GM21526 (cell line): ENCODE results near the gene STIM1.
"Not testable (repeated sequence)": the region's sequence is repeated elsewhere in the genome, so short reads cannot be mapped to it uniquely, and the experiment has no call there.

Source experiments
- ATAC-seq: cut with Tn5 transposase; IDR thresholded peaks from one replicate; pipeline ENCODE4 v1.9.1; 2021; ENCODE audit warnings: moderate library complexity; ENCODE audit not compliant: unreplicated experiment, low FRiP score

Gene STIM1

DNA sequence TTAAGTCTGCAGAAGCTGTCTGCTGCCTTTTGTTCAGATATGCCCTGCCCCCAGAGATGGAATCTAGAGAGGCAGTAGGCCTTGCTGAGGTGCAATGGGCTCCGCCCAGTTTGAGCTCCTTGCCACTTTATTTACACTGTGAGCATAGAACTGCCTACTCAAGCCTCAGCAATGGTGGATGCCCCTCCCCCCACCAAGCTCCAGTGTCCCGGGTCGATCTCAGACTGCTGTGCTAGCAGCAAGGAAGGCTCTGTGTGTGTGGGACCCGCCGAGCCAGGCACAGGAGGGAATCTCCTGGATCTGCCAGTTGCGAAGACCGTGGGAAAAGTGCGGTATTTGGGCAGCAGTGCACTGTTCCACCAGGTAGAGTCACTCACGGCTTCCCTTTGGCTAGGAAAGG, 161.1 kb downstream of the STIM1 start:
- ATAC-seq: not testable (repeated sequence)

DNA sequence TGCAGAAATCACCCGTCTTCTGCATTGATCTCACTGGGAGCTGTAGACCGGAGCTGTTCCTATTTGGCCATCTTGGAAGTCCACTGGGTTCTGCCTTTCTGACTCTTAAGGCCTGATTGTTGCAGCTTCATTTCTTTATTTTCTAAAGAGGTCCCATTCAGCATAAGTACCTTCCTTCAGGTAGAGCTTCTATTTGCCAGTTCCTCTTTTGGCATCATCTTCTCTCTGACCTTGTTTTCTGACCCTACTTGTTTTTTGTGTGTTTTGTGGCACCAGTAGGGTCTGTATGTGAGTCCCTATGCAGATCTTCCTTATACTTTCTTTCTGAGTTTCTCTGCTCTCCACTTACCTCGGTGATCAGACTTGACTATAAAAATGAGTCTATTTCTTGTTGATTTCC, 161.7 kb downstream of the STIM1 start:
- ATAC-seq: no peak

DNA sequence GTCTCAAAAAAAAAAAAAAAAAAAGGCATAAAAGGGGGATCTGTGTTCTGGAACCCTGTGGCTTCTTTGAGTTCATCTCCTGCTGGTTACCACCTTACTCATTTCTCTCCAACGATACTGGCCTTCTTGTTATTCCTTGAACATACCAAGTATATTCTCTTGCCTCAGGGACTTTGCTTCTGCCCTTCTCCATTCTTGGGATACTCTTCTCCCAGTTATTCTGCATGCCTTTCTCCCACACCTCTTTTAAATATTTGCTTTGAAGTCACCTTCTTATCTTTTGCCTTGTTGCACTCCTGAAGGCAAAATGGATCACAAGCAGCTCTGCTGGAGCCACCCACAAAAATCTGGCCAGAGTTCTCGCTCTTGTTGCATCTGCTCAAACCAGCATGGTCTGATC, 163.2 kb downstream of the STIM1 start:
- no peak for ATAC-seq

DNA sequence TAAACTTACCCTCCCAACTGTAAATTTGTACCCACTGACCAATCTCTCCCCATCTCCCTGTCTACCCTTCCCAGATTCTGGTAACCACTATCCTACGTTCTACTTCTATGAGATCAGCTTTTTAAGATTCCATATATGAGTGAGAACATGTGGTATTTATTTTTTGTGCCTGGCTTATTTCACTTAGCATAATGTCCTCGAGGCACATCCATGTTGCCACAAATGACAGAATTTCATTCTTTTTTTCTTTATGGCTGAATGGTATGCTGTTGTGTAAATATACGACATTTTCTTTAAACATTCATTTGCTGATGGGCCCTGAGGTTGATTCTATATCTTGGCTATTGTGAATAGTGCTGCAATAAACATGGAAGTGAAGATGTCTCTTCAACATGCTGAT, 164.4 kb downstream of the STIM1 start:
- no peak for ATAC-seq

DNA sequence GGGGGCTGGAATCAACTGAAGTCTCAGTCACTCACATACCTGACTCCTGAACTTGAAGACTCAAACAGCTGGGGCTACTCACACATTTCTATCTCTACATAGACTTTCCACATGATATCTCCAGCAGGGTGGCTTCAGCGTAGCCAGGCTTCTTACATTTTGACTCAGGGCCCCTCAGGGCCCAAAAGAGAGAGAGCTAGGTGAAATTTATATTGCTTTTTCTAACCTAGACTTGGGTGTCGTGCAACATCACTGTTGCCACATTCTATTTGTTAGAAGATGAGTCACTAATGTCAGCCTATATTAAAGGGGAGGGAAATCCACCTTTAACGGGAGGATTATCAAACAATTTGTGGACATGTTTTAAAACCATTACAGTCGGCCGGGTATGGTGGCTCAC, 167.2 kb downstream of the STIM1 start:
- ATAC-seq: no peak

DNA sequence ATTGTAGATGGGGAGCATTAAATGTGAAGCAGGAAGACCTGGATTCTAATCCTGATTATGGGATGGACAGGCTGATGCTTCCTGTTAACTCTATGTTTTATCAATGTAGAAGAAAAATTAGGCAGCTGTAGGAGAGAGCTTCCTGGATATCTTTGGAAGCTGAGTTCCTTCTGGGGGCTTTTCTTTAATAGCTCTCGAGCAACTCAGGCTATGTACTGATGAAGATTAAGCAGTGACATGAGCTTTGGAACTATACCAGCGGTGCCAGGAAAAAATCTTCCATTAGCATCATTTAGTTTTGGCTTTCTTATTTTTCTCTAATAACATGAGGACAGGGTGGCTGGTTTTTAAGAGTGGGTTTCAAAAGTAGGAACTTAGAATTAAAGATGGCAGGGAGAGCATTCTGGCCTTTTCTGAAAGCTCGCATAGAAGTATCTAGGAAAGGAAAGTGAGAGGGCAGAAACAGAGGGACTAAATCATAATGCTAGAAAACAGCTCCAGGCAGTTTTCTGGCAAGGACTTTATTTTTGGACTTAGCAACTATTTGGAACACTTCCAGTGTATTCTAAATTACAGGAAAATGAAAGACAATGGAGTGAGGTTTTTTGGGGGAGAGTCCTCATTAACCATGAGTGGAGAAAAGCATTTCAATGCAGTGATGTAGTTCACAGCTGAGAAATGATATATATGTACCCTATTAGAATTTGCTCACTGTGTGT, 169.9 kb downstream of the STIM1 start:
- no peak for ATAC-seq

DNA sequence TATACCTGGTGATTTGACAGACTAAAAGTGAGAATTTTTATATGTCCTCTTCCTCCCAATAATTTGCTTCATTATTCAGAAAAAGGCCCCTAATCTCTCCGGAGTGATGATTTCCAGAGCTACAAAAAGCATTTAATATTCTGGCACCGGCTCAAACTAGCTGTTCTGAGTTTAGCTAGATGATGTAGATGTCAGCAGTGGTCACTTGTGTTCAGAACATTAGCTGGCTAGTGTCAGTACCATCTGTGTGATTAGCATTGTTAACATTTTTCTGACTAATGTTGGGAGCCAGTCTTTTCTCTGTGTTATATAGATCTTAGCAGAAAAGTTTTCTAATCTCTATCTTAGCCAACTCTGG, 170.5 kb downstream of the STIM1 start:
- no peak for ATAC-seq

DNA sequence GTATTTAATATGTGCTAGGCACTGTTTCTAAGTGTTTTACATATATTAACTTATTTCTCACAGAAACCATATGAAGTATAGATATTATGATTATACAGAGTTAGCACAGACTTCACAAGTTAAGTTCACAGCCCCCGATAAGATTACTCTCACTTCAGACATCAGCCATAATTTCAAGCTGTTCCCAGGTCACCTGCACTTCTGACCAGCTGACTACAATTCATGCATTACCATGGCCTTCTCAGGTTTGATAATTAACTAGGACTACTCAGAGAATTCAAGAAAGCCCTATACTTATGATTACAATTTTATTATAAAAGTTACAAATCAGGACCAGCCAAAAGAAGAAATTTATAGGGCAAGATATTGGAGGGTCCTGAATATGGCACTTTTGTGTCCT, 170.9 kb downstream of the STIM1 start:
- no peak for ATAC-seq

DNA sequence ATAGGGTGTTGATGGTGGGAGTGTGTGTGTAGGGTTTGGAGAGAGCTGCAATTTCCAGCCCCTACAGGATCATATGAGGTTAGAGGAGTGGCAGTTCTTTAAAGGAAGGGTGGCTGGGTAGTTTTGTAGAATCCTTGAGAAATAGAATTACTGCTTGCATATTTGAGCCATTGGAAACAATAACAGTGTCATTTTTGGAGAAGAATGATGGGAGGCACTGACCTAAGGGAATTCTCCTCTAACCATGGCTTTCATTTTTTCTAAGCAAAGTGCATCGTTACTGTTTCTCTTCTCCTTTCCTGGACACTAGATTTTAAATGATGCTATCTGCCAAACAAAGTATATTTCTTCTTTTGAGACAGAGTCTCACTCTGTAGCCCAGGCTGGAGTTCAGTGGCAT, 172.3 kb downstream of the STIM1 start:
- no peak for ATAC-seq

DNA sequence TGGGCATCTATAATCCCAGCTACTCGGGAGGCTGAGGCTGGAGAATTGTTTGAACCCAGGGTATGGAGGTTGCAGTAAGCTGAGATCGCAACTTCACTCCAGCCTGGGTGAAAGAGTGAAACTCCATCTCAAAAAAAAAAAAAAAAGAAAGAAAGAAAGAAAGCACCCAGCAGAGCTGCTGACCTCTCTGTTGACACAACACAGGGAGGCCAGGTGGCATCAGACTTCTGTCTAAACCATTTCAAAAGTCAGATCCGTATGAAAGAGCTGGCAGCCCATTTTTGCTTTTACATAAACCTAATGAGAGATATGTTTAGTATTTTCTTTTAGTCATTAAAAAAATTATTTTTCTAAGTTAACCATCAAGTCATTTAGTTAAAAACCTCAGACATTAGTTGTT, 174.7 kb downstream of the STIM1 start:
- ATAC-seq: no peak

DNA sequence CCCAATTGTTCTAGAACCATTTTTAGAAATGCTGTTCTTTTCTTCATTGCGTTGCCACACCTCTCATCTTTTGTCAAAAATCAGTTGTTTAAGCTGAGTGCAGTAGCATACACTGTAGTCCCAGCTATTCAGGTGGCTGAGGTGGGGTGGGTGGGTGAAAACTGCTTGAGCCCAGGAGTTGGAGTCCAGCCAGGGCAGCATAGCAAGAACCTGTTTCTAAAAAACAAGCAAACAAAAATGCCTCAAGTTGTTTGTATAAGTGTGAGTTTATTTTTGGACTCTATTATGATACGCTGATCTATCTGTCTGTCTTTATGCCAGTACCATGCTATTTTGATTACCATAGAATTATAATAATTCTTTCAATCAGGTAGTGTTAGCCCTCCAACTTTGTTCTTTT, 176.6 kb downstream of the STIM1 start:
- no peak for ATAC-seq

DNA sequence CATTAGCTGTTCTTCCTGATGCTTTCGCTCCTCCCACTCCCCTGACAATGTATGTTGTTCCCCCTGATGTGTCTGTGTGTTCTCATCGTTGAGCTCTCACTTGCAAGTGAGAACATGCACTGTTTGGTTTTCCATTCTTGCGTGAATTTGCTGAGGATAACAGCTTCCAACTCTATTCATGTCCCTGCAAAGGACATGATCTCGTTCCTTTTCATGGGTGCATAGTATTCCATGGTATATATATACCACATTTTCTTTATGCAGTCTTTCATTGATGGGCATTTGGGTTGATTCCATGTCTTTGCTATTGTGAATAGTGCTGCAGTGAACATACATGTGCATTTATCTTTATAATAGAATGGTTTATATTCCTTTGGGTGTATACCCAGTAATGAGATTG, 180.5 kb downstream of the STIM1 start:
- ATAC-seq: no peak

DNA sequence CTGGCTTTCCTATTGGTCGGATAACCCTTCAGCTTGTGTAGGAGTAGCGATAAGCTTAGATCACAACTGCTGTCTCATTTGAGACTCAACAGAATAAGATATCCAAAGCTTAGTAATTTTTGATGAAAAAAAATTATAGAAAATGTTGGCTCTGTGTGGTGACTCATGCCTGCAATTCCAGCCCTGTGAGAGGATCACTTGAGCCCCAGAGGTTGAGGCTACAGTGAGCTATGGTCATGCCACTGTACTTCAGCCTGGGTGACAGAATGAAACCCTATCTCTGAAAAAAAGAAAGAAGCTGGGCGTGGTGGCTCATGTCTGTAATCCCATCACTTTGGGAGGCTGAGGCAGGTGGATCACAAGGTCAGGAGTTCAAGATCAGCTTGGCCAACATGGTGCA, 183.5 kb downstream of the STIM1 start:
- ATAC-seq: no peak

DNA sequence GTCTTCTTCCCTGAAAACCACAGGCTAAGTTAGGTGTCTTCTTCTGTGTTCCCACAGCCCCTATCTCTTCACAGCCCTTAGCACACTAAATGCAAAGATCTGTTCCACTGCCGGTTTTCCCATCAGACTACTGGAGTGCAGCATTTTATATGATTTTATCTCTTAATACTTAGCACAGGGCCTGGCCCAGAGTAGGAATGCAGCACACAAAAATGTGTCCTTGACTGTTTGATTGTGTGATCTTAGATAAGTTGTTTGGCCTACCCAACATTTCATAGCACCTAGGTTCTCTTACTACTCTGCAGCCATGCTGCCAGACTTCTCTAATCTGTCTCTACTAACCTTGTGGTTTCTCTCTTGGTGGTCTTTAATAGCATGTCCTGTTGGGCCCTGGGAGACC, 185.0 kb downstream of the STIM1 start:
- no peak for ATAC-seq

DNA sequence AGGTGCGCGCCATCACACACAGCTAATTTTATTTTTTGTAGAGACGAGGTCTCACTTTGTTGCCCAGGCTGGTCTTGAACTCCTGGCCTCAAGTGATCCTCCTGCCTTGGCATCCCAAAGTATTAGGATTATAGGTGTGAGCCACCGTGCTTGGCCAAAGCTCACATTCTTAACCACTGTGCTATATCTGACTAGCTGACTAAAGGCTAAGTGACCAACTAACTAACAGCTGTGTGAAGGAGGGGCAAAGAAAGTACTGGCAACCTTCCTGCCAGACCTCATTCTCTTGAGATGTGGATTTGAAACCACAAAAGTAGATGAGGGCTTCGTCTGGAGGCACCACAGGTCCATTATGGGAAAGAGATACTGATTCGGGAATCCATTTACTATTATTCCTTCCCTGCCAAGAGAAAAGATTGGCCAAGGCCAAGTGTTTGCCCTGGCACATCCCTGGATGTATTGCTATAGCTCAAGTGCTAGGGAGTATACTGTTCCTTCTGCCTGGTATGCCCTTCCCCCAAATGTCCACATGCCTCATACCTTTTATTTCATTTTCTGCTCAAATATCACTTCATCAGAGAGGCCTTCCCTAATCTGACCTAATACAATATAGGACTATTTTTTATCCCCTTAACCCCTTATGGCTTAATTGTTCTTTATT, 186.4 kb downstream of the STIM1 start:
- no peak for ATAC-seq

DNA sequence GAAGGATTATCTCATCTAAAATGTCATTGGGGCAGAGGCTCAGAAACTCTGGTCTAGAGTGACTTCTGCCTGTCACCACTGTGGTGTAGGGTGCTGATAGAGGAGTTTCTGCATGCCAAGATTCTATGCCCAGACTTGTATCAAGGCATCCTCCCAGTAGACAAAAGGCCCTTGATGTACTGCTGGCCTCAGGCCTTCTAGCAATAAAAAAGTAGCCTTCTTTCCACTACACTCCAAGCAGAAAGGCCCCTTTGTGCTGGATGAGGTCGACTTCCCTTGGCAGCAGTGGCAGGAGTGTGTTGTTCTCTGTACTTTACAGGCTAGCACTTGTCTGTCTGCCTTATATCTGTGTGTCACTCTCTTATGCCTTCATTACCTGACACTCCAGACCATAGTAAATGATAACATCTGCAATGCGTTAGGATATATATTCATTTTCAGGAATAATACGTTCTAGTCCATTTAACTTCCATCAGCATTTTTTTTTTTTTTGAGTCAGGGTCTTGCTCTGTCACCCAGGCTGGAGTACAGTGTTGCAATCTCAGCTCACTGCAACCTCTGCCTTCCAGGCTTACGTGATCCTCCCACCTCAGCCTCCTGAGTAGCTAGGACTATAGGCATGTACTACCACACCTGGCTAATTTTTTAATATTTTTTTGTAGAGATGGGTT, 189.6 kb downstream of the STIM1 start:
- ATAC-seq: no peak

DNA sequence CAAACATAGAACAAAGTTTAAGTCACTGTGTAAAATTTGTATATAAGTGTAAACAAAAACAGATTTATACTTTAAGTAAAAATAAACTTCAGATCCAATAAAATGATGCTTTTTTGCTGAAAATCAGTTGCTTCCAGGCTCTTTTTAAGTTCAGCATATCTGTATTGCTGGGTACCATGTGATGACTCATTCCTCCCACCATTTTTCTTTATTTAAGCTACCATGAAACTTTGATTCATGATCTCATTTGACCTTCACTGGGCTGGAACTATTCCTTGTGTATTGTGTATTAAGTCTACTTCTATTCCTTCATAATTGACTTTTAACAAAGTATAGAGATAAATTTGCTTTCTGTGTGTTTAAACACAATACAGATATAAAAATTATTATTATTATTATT, 192.9 kb downstream of the STIM1 start:
- ATAC-seq: no peak

DNA sequence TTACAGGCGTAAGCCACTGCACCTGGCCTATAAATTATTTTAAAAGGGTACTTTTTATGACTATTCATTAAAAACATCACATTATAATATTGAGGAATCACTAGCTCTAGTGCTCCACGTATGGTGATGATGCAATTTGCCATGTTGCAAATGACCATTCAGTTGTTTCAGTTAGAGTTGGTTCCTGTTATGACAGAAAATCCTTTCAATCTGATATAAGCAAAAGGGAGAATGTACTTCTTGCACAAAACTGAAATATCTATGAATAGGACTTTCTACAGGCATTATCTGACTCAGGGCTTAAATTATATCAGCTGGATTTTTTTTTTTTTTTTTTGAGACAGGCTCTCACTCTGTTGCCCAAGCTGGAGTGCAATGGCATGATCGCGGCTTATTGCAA, 193.5 kb downstream of the STIM1 start:
- ATAC-seq: no peak

DNA sequence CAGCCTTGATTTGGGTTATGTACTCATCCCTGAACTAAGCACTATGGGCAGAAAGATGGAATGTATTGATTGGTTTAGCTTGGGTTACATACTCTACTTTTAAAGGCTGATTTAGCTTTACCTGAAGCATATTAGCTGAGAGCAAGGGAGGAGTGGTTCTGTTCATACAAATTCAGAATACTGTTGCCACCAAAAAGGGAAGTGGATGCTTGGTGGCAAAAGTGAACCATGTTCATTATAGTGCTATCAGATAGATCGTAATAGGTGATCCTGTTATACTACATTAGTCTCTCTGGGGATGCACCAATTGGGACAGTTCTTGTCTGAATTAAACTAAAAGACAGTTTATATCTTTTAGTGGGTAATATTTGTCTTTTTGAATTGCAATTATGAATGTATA, 194.7 kb downstream of the STIM1 start:
- no peak for ATAC-seq

DNA sequence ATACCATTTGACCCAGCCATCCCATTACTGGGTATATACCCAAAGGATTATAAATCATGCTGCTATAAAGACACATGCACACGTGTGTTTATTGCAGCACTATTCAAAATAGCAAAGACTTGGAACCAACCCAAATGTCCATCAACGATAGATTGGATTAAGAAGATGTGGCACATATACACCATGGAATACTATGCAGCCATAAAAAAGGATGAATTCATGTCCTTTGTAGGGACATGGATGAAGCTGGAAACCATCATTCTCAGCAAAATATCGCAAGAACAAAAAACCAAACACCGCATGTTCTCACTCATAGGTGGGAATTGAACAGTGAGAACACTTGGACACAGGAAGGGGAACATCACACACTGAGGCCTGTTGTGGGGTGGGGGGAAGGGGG, 197.7 kb downstream of the STIM1 start:
- ATAC-seq: not testable (repeated sequence)

DNA sequence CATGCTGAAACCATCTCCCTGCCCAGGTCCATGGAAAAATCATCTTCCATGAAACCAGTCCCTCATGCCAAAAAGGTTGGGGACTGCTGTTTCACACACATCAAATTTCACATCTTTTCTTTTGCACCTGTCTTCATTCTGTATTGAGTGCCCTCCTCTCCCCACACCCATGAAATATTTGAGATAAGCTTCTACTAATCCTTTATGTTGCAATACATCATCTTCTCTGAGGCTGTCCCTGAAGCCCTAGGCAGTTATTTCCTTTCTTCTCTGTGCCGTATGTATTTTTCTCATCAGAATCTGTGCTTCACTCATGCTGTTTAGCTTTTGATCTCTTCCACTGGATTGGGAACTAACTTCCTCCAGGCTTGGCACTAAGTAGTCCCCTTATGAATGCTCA, 199.2 kb downstream of the STIM1 start:
- no peak for ATAC-seq

DNA sequence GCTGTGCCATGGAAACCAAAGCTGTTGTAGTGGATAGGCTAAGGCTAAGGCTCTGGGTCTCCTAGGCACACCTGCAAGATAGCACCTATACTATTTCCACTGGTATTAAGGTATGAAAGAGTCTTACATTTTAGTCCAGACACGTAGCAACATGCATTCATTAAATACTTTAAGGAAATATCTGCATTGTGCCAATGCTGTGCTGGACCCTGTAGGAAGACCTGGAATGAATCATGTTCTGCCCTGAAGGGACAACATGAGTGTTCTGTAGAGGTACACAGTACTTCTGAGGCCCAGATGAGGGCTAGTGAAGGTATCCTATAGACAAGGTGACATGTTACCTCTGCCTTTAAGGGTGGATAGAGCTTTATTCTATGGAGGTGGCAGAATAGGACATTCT, 204.0 kb downstream of the STIM1 start:
- no peak for ATAC-seq
